Limb (tissue), 2 donors: ENCODE data around the gene CFAP97.
"Not testable (repeated sequence)": the region's sequence is repeated elsewhere in the genome, so short reads cannot be mapped to it uniquely, and the experiment has no call there.

ENCODE experiments used
- DNase-seq, 2 donors: peaks; one replicate each; pipeline ENCODE4 v3.0.0-alpha.2; 2016; ENCODE audit errors: extremely low spot score in 2 of 2

Gene CFAP97

GRCh38 chr4:185142912-185143600 is 60.7 kb downstream of the CFAP97 start, which contains the start of gene SLC25A4:
Gene SLC25A4, plus strand, starts transcription at chr4:185143266. Its CDS starts 107 bp downstream, at chr4:185143373.
- DNase-seq = peak; percentile 83 to 93

GRCh38 chr4:185142564-185142911 is 61.3 kb downstream of the CFAP97 start:
- DNase-seq = no peak

GRCh38 chr4:185141777-185142176 is 62.0 kb downstream of the CFAP97 start:
- no peak for DNase-seq

- DNase-seq = no peak
Measured at GRCh38 chr4:185139736-185140135, 64.1 kb downstream of the CFAP97 start.

GRCh38 chr4:185138161-185138560 is 65.6 kb downstream of the CFAP97 start:
- no peak for DNase-seq

- no peak for DNase-seq
Measured at GRCh38 chr4:185137233-185137925, 66.4 kb downstream of the CFAP97 start.

- peak in 1 of 2 donors; percentile 70 for DNase-seq
Measured at GRCh38 chr4:185134307-185134869, 69.4 kb downstream of the CFAP97 start.

GRCh38 chr4:185128272-185129119 is 75.3 kb downstream of the CFAP97 start:
- DNase-seq = peak in 1 of 2 donors; percentile 65

- DNase-seq = peak in 1 of 2 donors; percentile 64
Measured at GRCh38 chr4:185127021-185127925, 76.5 kb downstream of the CFAP97 start.

- DNase-seq = no peak
Measured at GRCh38 chr4:185124006-185124405, 79.8 kb downstream of the CFAP97 start.

GRCh38 chr4:185122681-185123345 is 81.0 kb downstream of the CFAP97 start:
- no peak for DNase-seq

- DNase-seq = no peak
Measured at GRCh38 chr4:185120631-185120946, 83.2 kb downstream of the CFAP97 start.

- DNase-seq = no peak
Measured at GRCh38 chr4:185119927-185120630, 83.7 kb downstream of the CFAP97 start.

- DNase-seq = not testable (repeated sequence)
Measured at GRCh38 chr4:185119467-185119866, 84.3 kb downstream of the CFAP97 start.

- DNase-seq = no peak
Measured at GRCh38 chr4:185118876-185119275, 84.9 kb downstream of the CFAP97 start.

GRCh38 chr4:185117300-185117934 is 86.4 kb downstream of the CFAP97 start:
- DNase-seq = no peak

GRCh38 chr4:185115827-185116232 is 88.0 kb downstream of the CFAP97 start:
- peak; percentile 50 to 63 for DNase-seq

- DNase-seq = no peak
Measured at GRCh38 chr4:185113340-185113739, 90.5 kb downstream of the CFAP97 start.

- DNase-seq = no peak
Measured at GRCh38 chr4:185112104-185112503, 91.7 kb downstream of the CFAP97 start.
